ENCODE measurements around the gene LZTR1.
A peak's percentile ranks its signal among the peaks of the same experiment; 100 is the strongest.

Gene LZTR1

GRCh38 chr22:21001601-21002325, 19.7 kb downstream of the LZTR1 start, which contains the start of gene THAP7:
TSS of gene THAP7 (minus strand) at chr22:21002118. CDS start at chr22:21001911, 207 bp downstream.
- TF ChIP-seq MAX (IDR thresholded peaks at IDR 0.05) (peak; percentile 99), EP300 (IDR thresholded peaks at IDR 0.05; ENCODE audit: borderline replicate concordance) (peak; percentile 10; the same call in 1 of the 2 replicates), TCF12 (IDR thresholded peaks at IDR 0.05; ENCODE audit: low read depth) (no peak; the same call in none of the 2 replicates), TAF1 (IDR thresholded peaks at IDR 0.05; ENCODE audit: low read depth) (peak; percentile 98), TEAD4 (IDR thresholded peaks at IDR 0.05) (no peak), CEBPB (IDR thresholded peaks at IDR 0.05) (no peak), NFIC (IDR thresholded peaks at IDR 0.05) (no peak; the same call in 1 of the 2 replicates), EGR1 (IDR thresholded peaks at IDR 0.05) (no peak), REST (IDR thresholded peaks at IDR 0.05; ENCODE audit: low read depth) (peak; percentile 23; the same call in 1 of the 2 replicates), USF1 (IDR thresholded peaks at IDR 0.05) (peak; percentile 81), ZBTB7A (IDR thresholded peaks at IDR 0.05; ENCODE audit: low read depth) (no peak), RAD21 (IDR thresholded peaks at IDR 0.05; ENCODE audit: low read depth) (no peak), YY1 (IDR thresholded peaks at IDR 0.05; ENCODE audit: low read depth) (peak; percentile 83), FOXM1 (IDR thresholded peaks at IDR 0.05; ENCODE audit: borderline replicate concordance, low read depth) (peak; percentile 18; the same call in 1 of the 2 replicates), CREB1 (IDR thresholded peaks at IDR 0.05; ENCODE audit: low read depth) (peak; percentile 43; the same call in 1 of the 2 replicates)

- TF ChIP-seq NFIC (IDR thresholded peaks at IDR 0.05) (no peak), USF1 (IDR thresholded peaks at IDR 0.05) (no peak), EP300 (IDR thresholded peaks at IDR 0.05; ENCODE audit: borderline replicate concordance) (no peak), CEBPB (IDR thresholded peaks at IDR 0.05) (no peak), MAX (IDR thresholded peaks at IDR 0.05) (no peak), EGR1 (IDR thresholded peaks at IDR 0.05) (no peak), REST (IDR thresholded peaks at IDR 0.05; ENCODE audit: low read depth) (no peak), CREB1 (IDR thresholded peaks at IDR 0.05; ENCODE audit: low read depth) (no peak), TAF1 (IDR thresholded peaks at IDR 0.05; ENCODE audit: low read depth) (no peak), FOXM1 (IDR thresholded peaks at IDR 0.05; ENCODE audit: borderline replicate concordance, low read depth) (no peak), YY1 (IDR thresholded peaks at IDR 0.05; ENCODE audit: low read depth) (no peak), TCF12 (IDR thresholded peaks at IDR 0.05; ENCODE audit: low read depth) (no peak), TEAD4 (IDR thresholded peaks at IDR 0.05) (no peak), RAD21 (IDR thresholded peaks at IDR 0.05; ENCODE audit: low read depth) (no peak), ZBTB7A (IDR thresholded peaks at IDR 0.05; ENCODE audit: low read depth) (no peak)
Observed at GRCh38 chr22:21003782-21004181, 21.7 kb downstream of the LZTR1 start.

GRCh38 chr22:21009638-21010425, 27.7 kb downstream of the LZTR1 start:
- no peak for TF ChIP-seq NFIC (IDR thresholded peaks at IDR 0.05)
- peak; percentile 35; the same call in 1 of the 2 replicates for TF ChIP-seq MAX (IDR thresholded peaks at IDR 0.05)
- TF ChIP-seq USF1 (IDR thresholded peaks at IDR 0.05), result no peak
- peak; percentile 96 for TF ChIP-seq REST (IDR thresholded peaks at IDR 0.05; ENCODE audit: low read depth)
